ENCODE measurements around the gene SEMA4D.

Gene SEMA4D

DNA sequence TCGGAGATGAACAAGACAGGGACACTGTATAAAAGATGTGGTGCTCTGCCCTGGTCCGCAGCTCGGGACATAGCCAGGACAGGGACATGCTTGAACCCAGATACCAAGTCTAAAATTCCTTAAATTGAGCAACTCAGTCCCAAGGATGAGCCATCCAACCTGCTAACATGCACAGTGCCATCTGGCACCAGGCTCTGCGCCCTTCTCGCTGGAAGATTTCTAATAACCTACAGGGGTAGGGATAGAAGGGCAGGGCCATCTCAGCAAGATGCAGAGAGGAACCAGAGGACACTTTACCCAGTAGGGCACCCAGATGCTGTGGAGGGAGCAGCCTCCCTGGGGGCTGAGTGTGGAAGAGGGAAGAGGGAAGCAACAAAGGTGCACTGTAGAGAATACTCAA, 60.1 kb downstream of the SEMA4D start:
- no peaks in the 10 kb centered on the region for H3K79me2 ChIP-seq (ENCODE audit: insufficient read depth, low read length)
- H3K9ac ChIP-seq (ENCODE audit: low read length), result no peak overlapping the region
- H3F3A ChIP-seq (ENCODE audit: insufficient read depth, low read length), result no peaks in the 10 kb centered on the region
- no peak overlapping the region for H3K27ac ChIP-seq (ENCODE audit: low read depth, low read length, poor library complexity, severe bottlenecking)
- no peak overlapping the region for H3K4me3 ChIP-seq (ENCODE audit: low read depth, low read length, poor library complexity, severe bottlenecking)
- no peaks in the 10 kb centered on the region; the same call in 1 of the 2 replicates for H3K27me3 ChIP-seq (ENCODE audit: insufficient read depth, low read length)
- no peaks in the 10 kb centered on the region for H4K20me1 ChIP-seq (ENCODE audit: insufficient read depth, low read length)
- H3K9me3 ChIP-seq (ENCODE audit: low read length), result no peaks in the 10 kb centered on the region
- H3K36me3 ChIP-seq (ENCODE audit: insufficient read depth, low read length), result no peaks in the 10 kb centered on the region
- TF ChIP-seq, protein P1, sequence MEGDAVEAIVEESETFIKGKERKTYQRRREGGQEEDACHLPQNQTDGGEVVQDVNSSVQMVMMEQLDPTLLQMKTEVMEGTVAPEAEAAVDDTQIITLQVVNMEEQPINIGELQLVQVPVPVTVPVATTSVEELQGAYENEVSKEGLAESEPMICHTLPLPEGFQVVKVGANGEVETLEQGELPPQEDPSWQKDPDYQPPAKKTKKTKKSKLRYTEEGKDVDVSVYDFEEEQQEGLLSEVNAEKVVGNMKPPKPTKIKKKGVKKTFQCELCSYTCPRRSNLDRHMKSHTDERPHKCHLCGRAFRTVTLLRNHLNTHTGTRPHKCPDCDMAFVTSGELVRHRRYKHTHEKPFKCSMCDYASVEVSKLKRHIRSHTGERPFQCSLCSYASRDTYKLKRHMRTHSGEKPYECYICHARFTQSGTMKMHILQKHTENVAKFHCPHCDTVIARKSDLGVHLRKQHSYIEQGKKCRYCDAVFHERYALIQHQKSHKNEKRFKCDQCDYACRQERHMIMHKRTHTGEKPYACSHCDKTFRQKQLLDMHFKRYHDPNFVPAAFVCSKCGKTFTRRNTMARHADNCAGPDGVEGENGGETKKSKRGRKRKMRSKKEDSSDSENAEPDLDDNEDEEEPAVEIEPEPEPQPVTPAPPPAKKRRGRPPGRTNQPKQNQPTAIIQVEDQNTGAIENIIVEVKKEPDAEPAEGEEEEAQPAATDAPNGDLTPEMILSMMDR (IDR thresholded peaks at IDR 0.05; ENCODE audit: low read length), result no peak
- no peak for TF ChIP-seq EZH2 (IDR thresholded peaks at IDR 0.05; ENCODE audit: borderline replicate concordance, low read length)
- H3K4me1 ChIP-seq (ENCODE audit: insufficient read depth, low read length, severe bottlenecking), result no peaks in the 10 kb centered on the region
- H3K4me2 ChIP-seq (ENCODE audit: low read length), result no peak overlapping the region
- H2AFZ ChIP-seq (ENCODE audit: low read length), result no peak overlapping the region
- no peaks in the 10 kb centered on the region for H3K9me2 ChIP-seq (ENCODE audit: low read depth, low read length)

DNA sequence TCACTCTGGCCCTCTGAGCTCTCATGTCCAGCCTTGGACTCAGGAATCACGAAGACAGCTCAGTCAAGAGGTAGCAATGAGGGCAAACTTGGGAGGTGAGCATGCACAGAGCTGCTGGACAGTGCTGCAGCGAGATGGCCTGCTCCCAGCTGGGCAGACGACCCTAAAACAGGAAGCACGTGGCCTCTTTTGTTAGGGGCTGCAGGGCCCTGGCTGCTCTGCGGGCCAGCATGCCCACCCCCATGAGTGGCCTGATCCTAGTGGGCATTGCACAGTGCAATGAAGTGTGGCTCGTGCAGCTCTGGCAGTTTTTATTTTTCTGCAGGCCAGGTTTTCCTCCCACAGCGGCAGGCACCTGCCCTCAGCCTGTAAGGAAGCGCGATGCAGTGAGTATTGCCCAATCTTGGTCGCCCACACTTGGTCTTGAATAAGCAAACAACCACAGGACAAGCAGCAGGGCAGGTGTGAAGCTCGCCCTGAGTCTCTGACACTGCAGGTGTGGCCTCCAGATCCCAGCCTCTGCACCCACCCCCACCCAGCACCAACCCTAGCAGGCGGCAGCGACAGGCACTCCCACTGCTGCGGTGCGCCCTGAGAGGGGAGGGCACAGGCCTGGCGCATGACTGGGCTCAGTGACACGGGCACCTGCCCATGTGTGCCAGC, 60.8 kb downstream of the SEMA4D start:
- Histone ChIP-seq H3K4me1 (ENCODE audit: insufficient read depth, low read length, severe bottlenecking) (no peaks in the 10 kb centered on the region), H3K4me2 (ENCODE audit: low read length) (no peak overlapping the region), H3K27ac (ENCODE audit: low read depth, low read length, poor library complexity, severe bottlenecking) (no peak overlapping the region), H3K79me2 (ENCODE audit: insufficient read depth, low read length) (no peaks in the 10 kb centered on the region), H3K9me2 (ENCODE audit: low read depth, low read length) (no peaks in the 10 kb centered on the region), H3F3A (ENCODE audit: insufficient read depth, low read length) (no peaks in the 10 kb centered on the region), H3K36me3 (ENCODE audit: insufficient read depth, low read length) (no peaks in the 10 kb centered on the region), H3K4me3 (ENCODE audit: low read depth, low read length, poor library complexity, severe bottlenecking) (no peak overlapping the region), H3K27me3 (ENCODE audit: insufficient read depth, low read length) (no peaks in the 10 kb centered on the region; the same call in 1 of the 2 replicates), H2AFZ (ENCODE audit: low read length) (no peak overlapping the region), H4K20me1 (ENCODE audit: insufficient read depth, low read length) (no peaks in the 10 kb centered on the region), H3K9ac (ENCODE audit: low read length) (no peak overlapping the region), H3K9me3 (ENCODE audit: low read length) (no peaks in the 10 kb centered on the region)
- TF ChIP-seq EZH2 (IDR thresholded peaks at IDR 0.05; ENCODE audit: borderline replicate concordance, low read length), result no peak
- TF ChIP-seq, protein P1 (IDR thresholded peaks at IDR 0.05; ENCODE audit: low read length), result no peak

DNA sequence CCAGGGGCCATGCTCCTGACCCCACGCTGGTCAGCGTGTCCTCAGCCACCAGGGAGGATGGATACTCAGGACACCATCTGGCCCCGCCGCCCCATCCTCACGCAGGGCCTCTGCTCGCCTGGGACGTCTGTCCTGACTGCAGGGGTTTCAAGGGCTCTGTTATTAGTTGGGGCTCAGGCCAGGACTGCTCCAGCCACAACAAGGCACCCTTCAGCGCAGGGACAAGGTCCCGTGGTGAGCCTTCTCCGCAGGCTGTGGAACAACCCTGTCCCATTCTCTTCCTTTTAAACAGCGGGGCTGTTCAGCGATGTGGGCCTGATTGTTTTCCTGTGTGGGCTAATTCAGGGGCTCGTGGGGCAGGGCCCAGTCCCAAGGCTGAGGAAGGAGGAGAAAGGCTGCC, 61.6 kb downstream of the SEMA4D start:
- H3K9me2 ChIP-seq (ENCODE audit: low read depth, low read length), result no peaks in the 10 kb centered on the region
- no peaks in the 10 kb centered on the region for H3K9me3 ChIP-seq (ENCODE audit: low read length)
- no peak overlapping the region for H2AFZ ChIP-seq (ENCODE audit: low read length)
- no peaks in the 10 kb centered on the region for H3K36me3 ChIP-seq (ENCODE audit: insufficient read depth, low read length)
- no peak overlapping the region for H3K4me3 ChIP-seq (ENCODE audit: low read depth, low read length, poor library complexity, severe bottlenecking)
- H4K20me1 ChIP-seq (ENCODE audit: insufficient read depth, low read length), result no peaks in the 10 kb centered on the region
- H3K4me2 ChIP-seq (ENCODE audit: low read length), result no peak overlapping the region
- H3K9ac ChIP-seq (ENCODE audit: low read length), result no peak overlapping the region
- H3F3A ChIP-seq (ENCODE audit: insufficient read depth, low read length), result no peaks in the 10 kb centered on the region
- no peaks in the 10 kb centered on the region for H3K4me1 ChIP-seq (ENCODE audit: insufficient read depth, low read length, severe bottlenecking)
- H3K79me2 ChIP-seq (ENCODE audit: insufficient read depth, low read length), result no peaks in the 10 kb centered on the region
- TF ChIP-seq, protein P1 (IDR thresholded peaks at IDR 0.05; ENCODE audit: low read length), result no peak
- TF ChIP-seq EZH2 (IDR thresholded peaks at IDR 0.05; ENCODE audit: borderline replicate concordance, low read length), result no peak
- no peaks in the 10 kb centered on the region; the same call in 1 of the 2 replicates for H3K27me3 ChIP-seq (ENCODE audit: insufficient read depth, low read length)
- no peak overlapping the region for H3K27ac ChIP-seq (ENCODE audit: low read depth, low read length, poor library complexity, severe bottlenecking)

All from OCI-LY1 (cell line).